ENCODE measurements around the gene SP140.
"Not testable (repeated sequence)": the region's sequence is repeated elsewhere in the genome, so short reads cannot be mapped to it uniquely, and the experiment has no call there.

Gene SP140

DNA sequence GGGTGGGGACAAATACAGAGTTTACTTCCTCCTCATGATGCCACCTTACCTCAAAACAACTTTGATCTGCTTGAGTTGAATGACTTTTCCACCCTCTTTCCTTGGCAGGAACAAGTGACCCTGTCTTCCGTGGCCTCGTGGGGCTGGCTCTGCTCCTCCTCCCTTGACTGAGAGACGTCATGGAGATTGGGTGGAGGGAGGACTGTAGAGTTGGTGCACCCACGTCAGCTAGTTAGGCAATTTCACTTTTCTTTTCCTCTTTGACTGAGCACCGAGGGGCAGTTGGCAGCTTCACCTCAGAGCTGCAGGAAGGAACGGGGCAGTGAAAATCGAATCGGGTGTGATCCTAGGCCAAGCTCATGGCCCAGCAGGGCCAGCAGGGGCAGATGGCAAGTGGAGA lies at the start of gene SP140:
SP140 (plus strand) TSS at position 251 of the 400 bp plus-strand sequence; CDS start at position 360, 109 bp downstream.
- DNase-seq (ENCODE audit: low spot score) = no peak

- no peak for DNase-seq (ENCODE audit: low spot score)
Observed at GRCh38 chr2:230176996-230177395, 48.5 kb upstream of the SP140 start.

DNA sequence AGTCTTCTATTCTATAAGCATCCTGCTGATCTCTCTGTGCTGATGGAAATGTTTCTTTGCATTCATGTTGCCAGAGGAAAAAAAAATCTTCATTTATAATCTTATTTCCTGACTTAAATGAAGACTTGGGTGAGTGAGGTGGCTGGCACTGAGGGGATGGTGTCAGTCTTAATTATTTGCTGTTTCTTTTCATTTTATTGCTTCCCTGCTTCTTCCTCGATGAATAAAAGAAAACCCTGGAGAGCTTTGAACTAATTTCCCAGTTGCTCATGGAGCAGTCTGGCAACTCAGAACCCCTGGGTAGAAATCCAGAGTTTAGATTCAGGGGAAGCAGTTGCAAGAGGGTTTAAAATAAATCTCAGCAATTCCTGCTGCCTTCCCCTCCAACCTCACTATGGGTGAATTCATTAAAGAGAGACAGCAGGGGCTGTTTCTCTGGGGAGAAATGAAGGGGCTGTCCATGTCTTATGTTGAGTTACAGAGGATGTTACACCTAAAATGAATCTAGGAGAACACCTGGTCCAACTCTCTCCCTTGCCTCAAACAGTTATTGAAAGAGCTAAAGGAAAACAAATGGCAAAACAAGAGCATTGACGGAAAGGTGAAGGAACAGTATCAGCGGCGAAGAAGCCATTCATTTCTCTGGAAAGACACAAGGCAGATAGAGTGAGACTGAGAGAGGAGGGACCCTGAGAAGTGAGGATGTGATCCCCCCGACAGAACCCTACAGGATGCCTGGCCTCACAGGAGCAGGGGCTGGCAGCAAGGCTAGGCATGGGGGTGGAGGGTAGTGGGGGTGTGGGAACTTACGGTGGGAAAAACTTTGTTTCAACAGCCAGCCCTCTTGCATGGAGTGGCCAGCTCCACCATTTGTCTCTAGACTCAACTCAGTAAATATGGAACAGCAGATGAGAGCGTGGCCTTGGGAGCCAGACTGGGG lies 46.7 kb upstream of the SP140 start:
- DNase-seq (ENCODE audit: low spot score) = no peak

DNA sequence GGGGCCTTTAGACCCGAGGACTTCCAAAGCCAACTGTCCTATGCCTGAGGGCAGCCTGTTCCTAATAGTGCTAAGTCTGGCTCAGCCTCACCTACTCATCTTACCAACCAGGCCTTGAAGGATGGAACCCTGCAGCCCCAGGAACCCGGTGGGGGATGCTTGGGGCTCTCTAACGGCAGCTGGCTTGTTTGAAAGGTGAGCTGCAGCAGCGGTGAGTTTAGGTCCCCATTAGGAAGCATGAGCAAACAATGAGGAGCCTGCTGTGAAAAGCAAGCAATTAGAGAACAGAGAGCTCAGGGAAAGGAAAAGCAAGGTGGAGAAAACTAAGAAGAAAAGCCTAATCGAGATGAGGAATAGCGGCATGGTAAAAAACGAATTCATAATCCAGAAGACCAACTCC lies 45.6 kb upstream of the SP140 start:
- no peak for DNase-seq (ENCODE audit: low spot score)

- DNase-seq (ENCODE audit: low spot score) = no peak
Observed at GRCh38 chr2:230181195-230181594, 44.3 kb upstream of the SP140 start.

GRCh38 chr2:230184727-230185578 lies 40.6 kb upstream of the SP140 start:
- no peak for DNase-seq (ENCODE audit: low spot score)

DNA sequence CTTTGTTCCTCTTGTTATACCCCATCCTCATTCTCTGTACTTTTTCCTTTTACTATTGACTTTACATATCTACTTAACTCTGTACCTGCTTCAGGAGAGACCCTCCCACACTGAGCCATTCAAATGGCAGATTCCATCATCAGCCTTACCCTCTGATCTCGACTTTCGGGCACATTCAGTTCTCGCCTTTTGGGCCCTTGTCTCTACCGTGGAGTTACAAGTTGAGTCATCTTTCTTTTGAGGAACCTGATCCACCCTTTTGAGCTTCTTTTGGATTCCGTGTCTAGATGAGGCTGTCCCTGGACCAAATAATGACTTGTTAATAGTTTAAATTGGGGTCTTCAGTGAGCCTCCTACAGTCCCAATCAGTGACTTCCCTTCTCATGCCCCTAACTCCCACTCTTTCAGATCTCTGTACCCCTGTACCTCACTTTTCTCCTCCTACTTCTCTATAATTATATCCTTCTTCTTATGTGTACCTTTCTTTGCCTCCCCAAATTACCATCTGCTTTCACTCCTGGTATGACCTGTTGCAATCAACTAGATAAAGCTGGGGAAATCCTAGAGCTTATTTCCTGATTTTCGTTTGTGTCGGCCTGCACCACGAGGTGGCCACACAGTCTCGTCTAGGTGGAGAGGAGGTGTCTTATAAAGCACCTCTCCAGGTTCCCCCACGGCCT lies 23.0 kb upstream of the SP140 start:
- no peak for DNase-seq (ENCODE audit: low spot score)

- no peak for DNase-seq (ENCODE audit: low spot score)
Observed at GRCh38 chr2:230203110-230203676, 22.3 kb upstream of the SP140 start.

DNA sequence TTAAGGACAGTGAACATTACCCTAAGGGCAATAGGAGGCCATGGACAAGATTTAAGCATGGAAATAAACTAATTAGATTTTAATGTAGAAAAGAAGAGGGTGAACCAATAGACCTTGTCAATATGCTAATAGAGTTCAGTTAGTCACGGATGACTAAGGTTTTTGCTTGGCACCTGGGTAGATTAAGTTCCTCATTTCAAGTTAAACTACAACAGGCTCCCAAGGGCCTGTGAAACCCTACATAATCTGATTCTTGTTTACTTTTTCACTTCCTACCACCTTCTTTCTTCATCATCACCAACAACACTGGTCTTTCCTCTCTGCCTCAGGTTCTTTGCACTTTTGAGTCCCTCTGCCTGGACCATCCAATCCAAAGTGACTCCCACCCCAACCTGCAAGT lies 20.5 kb upstream of the SP140 start:
- DNase-seq (ENCODE audit: low spot score) = no peak

DNA sequence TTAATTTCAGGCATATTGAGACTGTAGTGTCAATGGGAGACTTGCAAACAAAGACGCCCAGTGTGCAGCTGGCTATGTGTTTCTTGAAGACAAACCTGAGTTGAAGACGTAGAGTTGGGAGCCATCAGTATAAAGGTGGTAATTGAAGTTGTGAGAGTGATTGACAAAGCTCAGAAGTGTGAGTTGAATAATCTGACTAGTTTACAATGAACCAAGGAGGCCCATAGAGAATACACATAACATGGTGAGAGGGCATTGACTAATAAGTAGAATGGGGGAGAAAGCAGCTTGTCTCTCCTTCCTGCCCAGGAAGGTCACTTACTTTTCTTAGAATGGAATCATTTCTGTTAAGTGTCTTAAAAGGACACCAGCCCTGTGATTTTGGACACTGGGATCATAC lies 19.8 kb upstream of the SP140 start:
- DNase-seq (ENCODE audit: low spot score) = no peak

GRCh38 chr2:230208576-230208975 lies 17.0 kb upstream of the SP140 start:
- no peak for DNase-seq (ENCODE audit: low spot score)

DNA sequence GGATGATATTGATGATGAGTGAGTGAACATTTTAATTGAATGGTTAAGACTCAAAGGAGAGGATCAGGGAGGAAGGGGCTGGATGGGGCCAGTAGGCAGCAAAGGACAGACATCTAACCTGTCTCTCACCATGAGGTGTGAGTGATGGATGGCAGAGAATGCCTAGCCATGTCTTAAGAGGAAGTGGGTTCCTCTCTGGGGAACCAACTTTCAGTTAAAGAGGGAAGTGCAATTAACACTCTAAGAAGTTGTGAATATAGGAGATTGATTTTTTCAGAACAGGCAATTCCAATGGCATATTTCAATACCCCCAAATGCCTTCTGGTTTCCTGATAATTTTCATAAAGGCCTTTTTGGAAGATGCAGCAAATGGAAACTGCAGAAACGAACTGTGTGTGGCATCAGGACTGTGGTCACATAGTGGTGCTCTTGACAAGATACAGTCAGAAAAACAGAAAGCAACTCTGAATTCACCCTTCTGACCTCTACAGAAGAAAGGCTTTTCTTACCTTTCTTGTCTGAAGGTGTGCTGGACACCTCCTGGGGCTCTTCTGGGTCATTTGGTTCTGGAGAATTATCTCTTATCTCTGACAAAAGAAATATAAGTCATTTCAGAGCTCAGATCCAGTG lies 16.0 kb upstream of the SP140 start:
- no peak for DNase-seq (ENCODE audit: low spot score)

DNA sequence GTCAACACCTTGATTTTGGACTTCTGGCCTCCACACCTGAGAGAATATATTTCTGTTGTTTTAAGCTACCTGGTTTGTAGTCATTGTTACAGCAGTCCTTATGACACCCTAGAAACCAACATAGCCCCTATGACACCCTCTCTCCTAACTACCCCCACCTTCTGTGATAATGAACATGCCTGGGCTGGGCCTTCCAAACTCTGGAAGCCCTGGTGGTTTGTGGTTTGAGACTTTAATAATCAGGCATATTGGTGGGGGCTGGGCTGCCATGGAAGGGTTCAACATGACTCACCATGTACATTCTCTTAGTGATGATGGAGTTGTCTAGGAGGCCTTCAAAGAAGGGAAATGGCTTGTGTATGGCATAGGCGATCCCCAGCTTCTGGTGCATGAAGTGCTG lies 9.0 kb upstream of the SP140 start:
- no peak for DNase-seq (ENCODE audit: low spot score)

- DNase-seq (ENCODE audit: low spot score) = no peak
Observed at GRCh38 chr2:230217424-230217823, 8.1 kb upstream of the SP140 start.

GRCh38 chr2:230218421-230218820 lies 7.1 kb upstream of the SP140 start:
- no peak for DNase-seq (ENCODE audit: low spot score)

DNA sequence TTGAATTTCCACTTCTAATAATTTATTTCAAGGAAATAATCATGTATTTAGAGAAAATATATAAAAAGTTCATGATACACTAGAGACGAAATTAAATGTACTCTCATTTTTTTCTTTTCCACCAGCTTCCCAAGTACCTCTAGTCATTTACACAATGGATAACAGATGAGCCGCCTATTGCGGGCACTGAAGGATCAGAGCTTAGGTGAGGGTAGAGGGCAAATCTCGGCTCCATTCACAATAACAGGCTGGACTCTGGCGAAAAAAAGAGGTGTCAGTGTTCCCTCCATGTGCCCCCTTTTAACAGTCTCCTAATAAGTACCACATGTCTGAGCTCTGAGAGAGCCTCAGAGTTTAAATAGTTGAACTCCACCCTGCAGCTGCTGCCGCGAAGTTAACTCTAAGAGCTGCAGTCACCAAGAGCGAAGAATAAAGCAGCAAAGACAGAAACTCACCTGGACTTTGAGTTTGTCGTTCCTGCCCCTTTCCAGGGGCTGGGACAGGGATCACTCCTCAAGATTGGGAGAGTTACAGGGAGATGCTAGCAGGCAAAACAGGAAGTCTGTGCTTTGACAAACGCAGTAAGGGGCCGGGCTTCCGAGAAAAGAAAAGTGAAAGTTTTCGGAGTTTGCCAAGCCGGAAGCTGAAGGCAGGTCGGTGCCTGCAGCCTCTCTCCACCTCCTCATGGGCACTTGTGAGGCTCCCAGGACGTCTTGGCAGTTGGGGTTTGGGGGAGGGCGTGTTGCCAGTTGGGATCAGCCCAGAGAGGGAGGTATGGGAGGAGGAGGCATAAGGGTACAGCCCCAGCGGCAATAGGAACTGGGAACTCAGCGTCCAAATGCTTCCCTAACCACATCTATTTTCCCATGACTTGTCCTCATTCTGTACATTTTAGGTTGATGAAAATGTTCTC lies 5.9 kb upstream of the SP140 start, which contains the start of gene SP110:
SP110 (minus strand) TSS at position 566 of the 913 bp plus-strand sequence. CDS start 3,057 bp downstream, outside the sequence.
- DNase-seq (ENCODE audit: low spot score) = peak; percentile 54

DNA sequence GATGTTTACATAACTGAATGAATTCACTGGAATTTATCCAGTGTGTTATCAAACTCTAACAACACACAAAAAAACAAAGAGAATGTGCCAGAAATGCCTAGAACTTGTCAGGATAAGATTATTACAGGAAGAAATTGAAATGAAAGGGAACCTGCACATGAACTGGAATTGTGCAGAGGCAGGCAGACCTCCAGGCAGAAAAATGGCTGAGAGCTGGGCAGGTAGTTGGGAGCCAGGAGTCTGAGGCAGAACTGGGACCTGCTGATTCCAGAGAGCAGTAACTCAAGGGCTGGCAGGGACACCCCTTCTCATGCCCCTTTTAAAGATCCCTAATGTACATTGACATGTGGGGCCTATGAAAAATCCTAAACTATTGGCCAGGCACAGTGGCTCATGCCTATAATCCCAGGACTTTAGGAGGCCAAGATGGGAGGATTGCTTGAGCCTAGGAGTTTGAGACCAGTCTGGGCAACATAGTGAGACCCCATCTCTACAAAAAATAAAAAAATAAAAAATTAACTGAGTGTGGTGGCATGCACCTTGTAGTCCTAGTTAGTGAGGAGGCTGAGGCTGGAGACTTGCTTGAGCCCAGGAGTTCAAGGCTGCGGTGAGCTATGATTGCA lies 5.1 kb upstream of the SP140 start:
- DNase-seq (ENCODE audit: low spot score) = no peak

GRCh38 chr2:230221493-230221892 lies 4.0 kb upstream of the SP140 start:
- no peak for DNase-seq (ENCODE audit: low spot score)

- DNase-seq (ENCODE audit: low spot score) = not testable (repeated sequence)
Observed at GRCh38 chr2:230222829-230223228, 2.7 kb upstream of the SP140 start.

DNA sequence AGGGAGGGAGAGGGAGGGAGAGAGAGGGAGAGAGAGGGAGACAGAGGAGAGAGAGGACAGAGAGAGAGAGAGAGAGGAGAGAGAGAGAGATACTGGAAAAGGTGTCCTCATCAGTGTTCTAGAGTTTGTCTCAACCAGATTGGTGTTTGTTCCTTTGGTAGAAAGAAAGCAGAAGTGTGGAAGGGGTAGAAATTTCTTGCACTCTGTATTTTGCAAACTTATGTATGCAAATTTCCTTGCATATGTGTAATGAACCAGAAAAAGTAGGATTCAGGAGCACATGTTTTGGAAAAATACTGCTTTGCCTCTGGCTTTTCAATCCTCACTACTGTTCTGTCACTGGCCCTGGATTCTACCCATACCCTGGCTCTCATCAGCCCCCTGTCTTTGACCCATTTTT lies 1.1 kb upstream of the SP140 start:
- no peak for DNase-seq (ENCODE audit: low spot score)

All from ecto neural progenitor cell (in vitro differentiated cells).